ENCODE results near the gene ELMOD1.

DNA sequence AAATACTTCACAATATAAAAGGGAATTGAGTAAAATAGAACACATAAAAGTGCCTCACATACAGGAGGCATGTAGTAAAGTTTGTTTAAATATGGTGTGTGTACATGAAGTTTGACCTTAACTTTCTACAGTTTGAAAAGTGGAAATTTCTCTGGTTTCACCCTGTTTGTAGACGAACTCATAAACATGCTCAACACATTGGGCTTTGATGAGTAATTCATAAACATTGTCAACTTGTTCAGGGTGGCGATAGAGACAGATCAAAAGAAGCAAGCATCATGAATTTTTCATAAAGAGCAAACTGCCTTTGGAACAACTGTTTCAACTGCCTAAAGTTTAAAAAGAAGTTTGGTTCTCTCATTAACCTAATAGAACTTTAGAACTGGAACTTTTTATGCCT is 111.8 kb downstream of the ELMOD1 start:
- no peak for TF ChIP-seq EZH2 (IDR thresholded peaks at IDR 0.05)
- TF ChIP-seq POLR2AphosphoS5 (IDR thresholded peaks at IDR 0.05; ENCODE audit: borderline replicate concordance, low read depth, low read length) = no peak
